Hepatocyte (in vitro differentiated cells): Measurements from ENCODE around the gene LAMB4. TPM values are rescaled to one million over a fixed set of nuclear protein-coding genes. Genes with fewer than 3 reads are reported as not detected.

Experiments used
- DNase-seq: peaks from one replicate; pipeline ENCODE4 v3.0.0-alpha.2; 2016; ENCODE audit warnings: low spot score
- H2AFZ ChIP-seq: fragments of 200-600 bp; sonication (generic); 2 replicates; pipeline ENCODE4 v1.6.0; 2016; ENCODE audit warnings: antibody characterized with exemption, mild to moderate bottlenecking
- H3K27ac ChIP-seq: fragments of 200-600 bp; sonication (generic); 2 replicates; pipeline ENCODE4 v1.5.1; 2016; ENCODE audit warnings: mild to moderate bottlenecking
- H3K27me3 ChIP-seq: fragments of 200-600 bp; sonication (generic); 2 replicates; pipeline ENCODE4 v1.6.1; 2016
- H3K36me3 ChIP-seq: fragments of 200-600 bp; sonication (generic); replicated peaks from 2 replicates; pipeline ENCODE4 v1.5.1; 2016; ENCODE audit warnings: low read depth; ENCODE audit not compliant: insufficient read depth
- H3K4me1 ChIP-seq: fragments of 200-600 bp; sonication (generic); 2 replicates; pipeline ENCODE4 v1.5.1; 2016; ENCODE audit warnings: mild to moderate bottlenecking, moderate library complexity; ENCODE audit not compliant: insufficient read depth
- H3K4me2 ChIP-seq: fragments of 200-600 bp; sonication (generic); 2 replicates; pipeline ENCODE4 v1.6.0; 2016
- H3K4me3 ChIP-seq: fragments of 200-600 bp; sonication (generic); 2 replicates; pipeline ENCODE4 v1.5.1; 2016; ENCODE audit warnings: mild to moderate bottlenecking
- H3K79me2 ChIP-seq: fragments of 200-600 bp; sonication (generic); 2 replicates; pipeline ENCODE4 v1.6.0; 2017; ENCODE audit warnings: mild to moderate bottlenecking
- H3K9me2 ChIP-seq: fragments of 200-600 bp; sonication (generic); replicated peaks from 2 replicates; pipeline ENCODE4 v1.6.0; 2017; ENCODE audit warnings: mild to moderate bottlenecking; ENCODE audit not compliant: insufficient read depth
- H3K9me3 ChIP-seq: fragments of 200-600 bp; sonication (generic); 2 replicates; pipeline ENCODE4 v1.5.1; 2016; ENCODE audit warnings: low read depth, mild to moderate bottlenecking
- H4K20me1 ChIP-seq: fragments of 200-600 bp; sonication (generic); 2 replicates; pipeline ENCODE4 v1.6.0; 2016; ENCODE audit warnings: mild to moderate bottlenecking; ENCODE audit not compliant: insufficient read depth, poor library complexity, severe bottlenecking
- EZH2 ChIP-seq: fragments of 200-600 bp; sonication (generic); IDR thresholded peaks from 2 replicates; pipeline ENCODE4 v1.6.1; 2016; ENCODE audit warnings: antibody characterized with exemption, mild to moderate bottlenecking, borderline replicate concordance
- EZH2phosphoT487 ChIP-seq: fragments of 200-600 bp; sonication (generic); IDR thresholded peaks from one replicate; pipeline ENCODE4 v1.6.1; 2018; ENCODE audit warnings: antibody characterized with exemption, mild to moderate bottlenecking, low read depth, moderate library complexity; ENCODE audit not compliant: unreplicated experiment, severe bottlenecking
- whole genome bisulfite sequencing: methylation state at CpG from one replicate; pipeline ENCODE4 v1.1.6; 2016; ENCODE audit warnings: low lambda C conversion rate; ENCODE audit errors: missing lambda C conversion rate; 5-methylcytosine and 5-hydroxymethylcytosine counted together
- polyA plus RNA-seq: library from polyadenylated mRNA; unstranded; fragments of >200 nt; fragmentation: Nextera tagmentation; extraction: Ambion mirVana; gene quantifications from 2 replicates; pipeline ENCODE4 v1.2.1, GENCODE V29; 2016
- total RNA-seq: library from RNA; depleted of rRNA; stranded (reverse); fragments of >200 nt; gene quantifications from 2 replicates; pipeline ENCODE4 v1.2.3, GENCODE V29; 2014
- TF ChIP-seq, protein P1 (sequence below): fragments of 200-600 bp; sonication (generic); IDR thresholded peaks from 2 replicates; pipeline ENCODE4 v1.5.1; 2016; ENCODE audit warnings: antibody characterized with exemption, mild to moderate bottlenecking; ENCODE audit not compliant: poor library complexity

LAMB4 gene
- total and polyA plus RNA-seq, 2 experiments from 2014 or later = 1.3 to 1.9 TPM

DNA sequence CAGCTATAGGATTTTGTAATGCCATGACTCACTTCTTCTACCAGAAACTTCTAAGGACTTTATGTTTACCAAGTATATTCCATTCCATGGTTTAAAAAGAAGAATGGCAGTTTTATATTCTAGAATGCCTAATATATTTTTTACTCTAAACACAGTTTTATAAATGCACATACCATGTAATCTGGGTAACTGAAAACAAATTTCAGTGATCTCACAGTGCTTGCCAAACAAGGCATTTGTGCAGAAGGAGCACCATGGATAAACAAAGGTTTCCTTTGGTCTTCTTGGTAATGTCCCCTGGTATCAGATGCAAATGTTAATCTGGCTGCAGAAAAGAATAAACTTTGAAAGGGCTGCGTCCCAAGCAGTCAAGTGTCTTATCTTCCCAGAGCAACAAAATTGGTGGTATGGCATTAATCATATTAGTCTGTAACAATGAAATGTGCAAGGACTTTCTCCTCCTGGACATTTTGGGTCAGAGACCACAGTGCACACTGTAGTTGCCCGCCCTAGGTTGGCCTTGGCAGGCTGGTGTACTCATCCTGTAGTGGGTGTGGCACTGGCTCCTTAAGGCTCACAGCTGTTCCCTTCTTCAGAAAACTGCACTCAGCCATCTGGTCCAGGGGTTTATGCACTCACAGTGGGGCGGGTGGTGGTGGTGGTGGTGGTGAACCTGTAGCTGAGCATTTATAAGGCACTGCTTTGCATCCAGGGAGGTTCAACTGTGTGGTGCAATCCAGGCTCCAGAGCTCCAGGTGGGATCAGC, 56.7 kb downstream of the LAMB4 start:
- H2AFZ ChIP-seq = no peak overlapping the region
- no peaks in the 10 kb centered on the region for H3K27me3 ChIP-seq
- H3K9me3 ChIP-seq = no peaks in the 10 kb centered on the region
- no peak overlapping the region for H3K4me3 ChIP-seq
- no peaks in the 10 kb centered on the region for H3K36me3 ChIP-seq
- no peaks in the 10 kb centered on the region for H4K20me1 ChIP-seq
- H3K27ac ChIP-seq = no peak overlapping the region
- no peaks in the 10 kb centered on the region for H3K4me1 ChIP-seq
- 73% methylated on average over 3 of the region's 3 CpGs for WGBS
- no peak overlapping the region for H3K4me2 ChIP-seq
- H3K9me2 ChIP-seq = no peaks in the 10 kb centered on the region
- DNase-seq = no peak
- no peaks in the 10 kb centered on the region for H3K79me2 ChIP-seq
- no peak for TF ChIP-seq EZH2phosphoT487
- TF ChIP-seq, protein P1, sequence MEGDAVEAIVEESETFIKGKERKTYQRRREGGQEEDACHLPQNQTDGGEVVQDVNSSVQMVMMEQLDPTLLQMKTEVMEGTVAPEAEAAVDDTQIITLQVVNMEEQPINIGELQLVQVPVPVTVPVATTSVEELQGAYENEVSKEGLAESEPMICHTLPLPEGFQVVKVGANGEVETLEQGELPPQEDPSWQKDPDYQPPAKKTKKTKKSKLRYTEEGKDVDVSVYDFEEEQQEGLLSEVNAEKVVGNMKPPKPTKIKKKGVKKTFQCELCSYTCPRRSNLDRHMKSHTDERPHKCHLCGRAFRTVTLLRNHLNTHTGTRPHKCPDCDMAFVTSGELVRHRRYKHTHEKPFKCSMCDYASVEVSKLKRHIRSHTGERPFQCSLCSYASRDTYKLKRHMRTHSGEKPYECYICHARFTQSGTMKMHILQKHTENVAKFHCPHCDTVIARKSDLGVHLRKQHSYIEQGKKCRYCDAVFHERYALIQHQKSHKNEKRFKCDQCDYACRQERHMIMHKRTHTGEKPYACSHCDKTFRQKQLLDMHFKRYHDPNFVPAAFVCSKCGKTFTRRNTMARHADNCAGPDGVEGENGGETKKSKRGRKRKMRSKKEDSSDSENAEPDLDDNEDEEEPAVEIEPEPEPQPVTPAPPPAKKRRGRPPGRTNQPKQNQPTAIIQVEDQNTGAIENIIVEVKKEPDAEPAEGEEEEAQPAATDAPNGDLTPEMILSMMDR = no peak
- no peak for TF ChIP-seq EZH2

DNA sequence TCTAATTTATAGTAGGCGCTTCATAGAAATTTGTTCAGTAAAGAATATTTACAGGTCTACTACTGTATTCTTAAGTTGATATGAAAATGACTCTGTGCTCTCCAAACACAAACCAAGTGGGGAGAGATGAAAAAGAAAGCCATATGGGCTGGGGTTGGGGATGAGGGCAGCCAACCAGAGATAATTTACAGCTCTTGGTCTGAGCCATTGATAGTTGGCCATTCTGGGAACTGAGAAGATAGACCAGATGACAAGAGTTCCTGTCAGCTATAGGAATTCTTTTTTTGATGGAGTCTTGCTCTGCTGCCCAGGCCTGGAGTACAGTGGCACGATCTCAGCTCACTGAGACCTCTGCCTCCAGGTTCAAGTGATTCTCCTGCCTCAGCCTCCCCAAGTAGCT, 57.4 kb downstream of the LAMB4 start:
- DNase-seq = no peak
- TF ChIP-seq, protein P1 = no peak
- H3K4me1 ChIP-seq = no peaks in the 10 kb centered on the region
- no peak overlapping the region for H3K4me3 ChIP-seq
- no peak overlapping the region for H3K4me2 ChIP-seq
- no peaks in the 10 kb centered on the region for H3K36me3 ChIP-seq
- no peak overlapping the region for H3K27ac ChIP-seq
- no peaks in the 10 kb centered on the region for H3K9me3 ChIP-seq
- H3K27me3 ChIP-seq = no peaks in the 10 kb centered on the region
- no peaks in the 10 kb centered on the region for H4K20me1 ChIP-seq
- no peaks in the 10 kb centered on the region for H3K79me2 ChIP-seq
- no peaks in the 10 kb centered on the region for H3K9me2 ChIP-seq
- H2AFZ ChIP-seq = no peak overlapping the region
- 100% methylated on average over 2 of the region's 2 CpGs for WGBS

DNA sequence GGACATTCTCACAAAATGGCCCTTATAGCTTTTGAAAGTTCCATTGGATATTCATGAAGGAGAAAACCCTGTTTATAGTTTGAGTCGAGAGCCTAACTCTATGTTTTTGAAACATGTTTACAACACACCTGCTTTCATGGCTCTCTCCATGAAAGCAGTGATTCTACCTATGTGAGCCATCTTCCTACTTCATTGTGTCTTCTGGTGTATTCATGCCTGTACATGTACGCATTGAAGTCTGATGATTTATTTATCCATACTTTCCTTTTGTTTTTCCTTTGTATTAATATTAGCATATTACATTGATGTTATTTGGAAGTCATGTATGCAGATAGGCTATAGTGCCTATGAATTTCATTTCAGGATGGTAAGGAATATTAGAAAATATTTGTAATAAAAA, 58.0 kb downstream of the LAMB4 start:
- H3K36me3 ChIP-seq = no peaks in the 10 kb centered on the region
- H3K27me3 ChIP-seq = no peaks in the 10 kb centered on the region
- no peak overlapping the region for H3K27ac ChIP-seq
- 94% methylated on average over 2 of the region's 2 CpGs for WGBS
- no peak for DNase-seq
- TF ChIP-seq EZH2 (no peak), EZH2phosphoT487 (no peak)
- TF ChIP-seq, protein P1 = no peak
- H3K4me2 ChIP-seq = no peak overlapping the region
- H3K4me1 ChIP-seq = no peaks in the 10 kb centered on the region
- H4K20me1 ChIP-seq = no peaks in the 10 kb centered on the region
- no peaks in the 10 kb centered on the region for H3K79me2 ChIP-seq
- H3K9me2 ChIP-seq = no peaks in the 10 kb centered on the region
- H3K9me3 ChIP-seq = no peaks in the 10 kb centered on the region
- no peak overlapping the region for H3K4me3 ChIP-seq
- H2AFZ ChIP-seq = no peak overlapping the region
